GM21825 (cell line): ENCODE data around the gene TPST2.

Experiments used
- ATAC-seq: cut with Tn5 transposase; IDR thresholded peaks from one replicate; pipeline ENCODE4 v1.9.1; 2021; ENCODE audit warnings: mild to moderate bottlenecking, moderate library complexity; ENCODE audit not compliant: unreplicated experiment

Gene TPST2

GRCh38 chr22:26581026-26581425 lies 8.9 kb downstream of the TPST2 start:
- no peak for ATAC-seq

- ATAC-seq, result no peak
Measured at GRCh38 chr22:26580240-26580962, 9.5 kb downstream of the TPST2 start.

- ATAC-seq, result no peak
Measured at GRCh38 chr22:26579331-26579886, 10.5 kb downstream of the TPST2 start.

- no peak for ATAC-seq
Measured at GRCh38 chr22:26577081-26577480, 12.9 kb downstream of the TPST2 start.

- no peak for ATAC-seq
Measured at GRCh38 chr22:26576026-26576680, 13.8 kb downstream of the TPST2 start.

- ATAC-seq, result no peak
Measured at GRCh38 chr22:26574001-26574723, 15.8 kb downstream of the TPST2 start.

- no peak for ATAC-seq
Measured at GRCh38 chr22:26573026-26573662, 16.8 kb downstream of the TPST2 start.

GRCh38 chr22:26570864-26571525 lies 18.9 kb downstream of the TPST2 start:
- ATAC-seq, result no peak

- ATAC-seq, result no peak
Measured at GRCh38 chr22:26570115-26570514, 19.8 kb downstream of the TPST2 start.

GRCh38 chr22:26568207-26568706 lies 21.7 kb downstream of the TPST2 start:
- no peak for ATAC-seq

- no peak for ATAC-seq
Measured at GRCh38 chr22:26567610-26568009, 22.3 kb downstream of the TPST2 start.

GRCh38 chr22:26566994-26567393 lies 22.9 kb downstream of the TPST2 start:
- ATAC-seq, result no peak

GRCh38 chr22:26565889-26566288 lies 24.0 kb downstream of the TPST2 start:
- ATAC-seq, result no peak

- ATAC-seq, result no peak
Measured at GRCh38 chr22:26565181-26565580, 24.8 kb downstream of the TPST2 start.

- ATAC-seq, result no peak
Measured at GRCh38 chr22:26564672-26565071, 25.3 kb downstream of the TPST2 start.

- ATAC-seq, result no peak
Measured at GRCh38 chr22:26564181-26564580, 25.8 kb downstream of the TPST2 start.

GRCh38 chr22:26563022-26563421 lies 26.9 kb downstream of the TPST2 start:
- no peak for ATAC-seq

- ATAC-seq, result no peak
Measured at GRCh38 chr22:26561756-26562417, 28.0 kb downstream of the TPST2 start.

- no peak for ATAC-seq
Measured at GRCh38 chr22:26559961-26560575, 29.9 kb downstream of the TPST2 start.
